MCF 10A (cell line): ENCODE measurements around the gene PARP4. TPM values are rescaled to one million over a fixed set of nuclear protein-coding genes. Genes with fewer than 3 reads are reported as not detected.

Experiments used
- BruUV-seq: library from RNA; stranded (reverse); fragments of 400-500 nt; replicated peaks from 2 replicates; lab custom pipeline; 2021; lab: Mats Ljungman, UMichigan
- CTCF ChIA-PET: fragments of 300-600 bp; sonication (Branson Sonifier 250); formaldehyde crosslinking; extraction: SDS; loops from one replicate; lab custom pipeline; 2021; ENCODE audit warnings: antibody characterized with exemption, inconsistent platforms; lab: Yijun Ruan, JAX
- POLR2A ChIA-PET: fragments of 300-600, 350-650 bp; sonication (Branson Sonifier 250); formaldehyde crosslinking; extraction: SDS; loops from one replicate; lab custom pipeline; 2020; ENCODE audit warnings: antibody characterized with exemption, inconsistent platforms; lab: Yijun Ruan, JAX
- DNase-seq: peaks from one replicate; pipeline ENCODE4 v3.0.0-alpha.2; 2018; ENCODE audit not compliant: unreplicated experiment
- H3K27ac Mint-ChIP-seq: one replicate; pipeline ENCODE4 v1.8.0; 2022; ENCODE audit warnings: mild to moderate bottlenecking, low read depth, mixed read lengths; ENCODE audit not compliant: unreplicated experiment
- H3K27me3 Mint-ChIP-seq: one replicate; pipeline ENCODE4 v1.8.0; 2022; ENCODE audit warnings: mixed read lengths; ENCODE audit not compliant: insufficient read depth, unreplicated experiment
- H3K36me3 Mint-ChIP-seq: one replicate; pipeline ENCODE4 v1.8.0; 2022; ENCODE audit warnings: mild to moderate bottlenecking, moderate library complexity, mixed read lengths; ENCODE audit not compliant: insufficient read depth, unreplicated experiment
- H3K4me1 Mint-ChIP-seq: one replicate; pipeline ENCODE4 v1.8.0; 2022; ENCODE audit warnings: mixed read lengths; ENCODE audit not compliant: insufficient read depth, unreplicated experiment
- H3K4me3 Mint-ChIP-seq: one replicate; pipeline ENCODE4 v1.8.0; 2022; ENCODE audit warnings: mild to moderate bottlenecking, moderate library complexity, mixed read lengths; ENCODE audit not compliant: unreplicated experiment
- H3K9me3 Mint-ChIP-seq: one replicate; pipeline ENCODE4 v1.8.0; 2022; ENCODE audit warnings: mixed read lengths; ENCODE audit not compliant: unreplicated experiment
- intact Hi-C: fragments of 100-400 bp; cut with micrococcal nuclease; formaldehyde crosslinking; loops from 2 replicates; pipeline ENCODE4 v1.14.1; 2022
- total RNA-seq: library from RNA; stranded (reverse); gene quantifications from 2 replicates; pipeline ENCODE4 v1.2.3, GENCODE V29; 2022
- TF ChIP-seq, protein P1 (sequence below): fragments of 200-600 bp; IDR thresholded peaks from one replicate; pipeline ENCODE4 v1.8.0; 2022; ENCODE audit warnings: antibody characterized with exemption, mild to moderate bottlenecking; ENCODE audit not compliant: unreplicated experiment

PARP4 gene
- total RNA-seq, 1 experiment from 2014 or later, result 30.9 TPM

DNA sequence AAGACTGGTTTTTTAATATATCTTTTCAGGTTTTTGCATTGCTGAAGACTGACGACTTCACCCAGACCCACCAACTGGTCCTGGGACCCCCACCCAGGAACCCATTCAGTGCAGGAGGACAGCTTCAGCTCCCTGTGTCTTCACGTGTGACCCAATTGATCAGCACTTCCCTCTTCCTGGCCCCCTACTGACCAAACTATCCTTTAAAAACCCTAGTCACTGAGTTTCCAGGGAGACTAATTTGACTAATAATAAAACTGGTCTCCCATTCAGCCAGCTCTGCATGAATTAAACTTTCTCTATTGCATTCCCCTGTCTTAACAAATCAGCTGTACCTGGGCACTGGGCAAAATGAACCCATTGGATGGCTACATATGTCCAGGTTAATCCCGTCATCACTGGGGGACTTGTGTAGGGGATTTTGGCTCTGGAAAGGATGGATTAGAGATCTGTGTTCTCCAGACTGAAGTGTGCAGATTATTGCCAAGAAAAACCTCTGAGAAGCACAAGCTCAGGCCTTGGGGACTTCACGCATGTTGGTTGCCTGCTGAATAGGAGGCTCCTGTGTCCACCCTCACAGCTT lies 16.3 kb upstream of the PARP4 start:
- Mint-ChIP-seq H3K27me3 (peaks cover 32% of the 10 kb centered on the region), H3K36me3 (no peaks in the 10 kb centered on the region), H3K4me3 (no peak overlapping the region), H3K9me3 (no peaks in the 10 kb centered on the region), H3K4me1 (no peaks in the 10 kb centered on the region), H3K27ac (no peak overlapping the region)
- TF ChIP-seq, protein P1, sequence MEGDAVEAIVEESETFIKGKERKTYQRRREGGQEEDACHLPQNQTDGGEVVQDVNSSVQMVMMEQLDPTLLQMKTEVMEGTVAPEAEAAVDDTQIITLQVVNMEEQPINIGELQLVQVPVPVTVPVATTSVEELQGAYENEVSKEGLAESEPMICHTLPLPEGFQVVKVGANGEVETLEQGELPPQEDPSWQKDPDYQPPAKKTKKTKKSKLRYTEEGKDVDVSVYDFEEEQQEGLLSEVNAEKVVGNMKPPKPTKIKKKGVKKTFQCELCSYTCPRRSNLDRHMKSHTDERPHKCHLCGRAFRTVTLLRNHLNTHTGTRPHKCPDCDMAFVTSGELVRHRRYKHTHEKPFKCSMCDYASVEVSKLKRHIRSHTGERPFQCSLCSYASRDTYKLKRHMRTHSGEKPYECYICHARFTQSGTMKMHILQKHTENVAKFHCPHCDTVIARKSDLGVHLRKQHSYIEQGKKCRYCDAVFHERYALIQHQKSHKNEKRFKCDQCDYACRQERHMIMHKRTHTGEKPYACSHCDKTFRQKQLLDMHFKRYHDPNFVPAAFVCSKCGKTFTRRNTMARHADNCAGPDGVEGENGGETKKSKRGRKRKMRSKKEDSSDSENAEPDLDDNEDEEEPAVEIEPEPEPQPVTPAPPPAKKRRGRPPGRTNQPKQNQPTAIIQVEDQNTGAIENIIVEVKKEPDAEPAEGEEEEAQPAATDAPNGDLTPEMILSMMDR, result no peak
- POLR2A ChIA-PET, result interaction anchor here (0.7 kb wide), 2 partner anchors 12 to 16 kb away, joined by 3 read pairs; partner anchors contain the start of gene PARP4
- no TSS peak for BruUV-seq
- DNase-seq, result no peak
- CTCF ChIA-PET, result interaction anchor here (0.5 kb wide), 1 partner anchor 47 kb away, joined by 3 read pairs; no protein-coding TSS in a partner anchor
- intact Hi-C loops, result no loop called here

DNA sequence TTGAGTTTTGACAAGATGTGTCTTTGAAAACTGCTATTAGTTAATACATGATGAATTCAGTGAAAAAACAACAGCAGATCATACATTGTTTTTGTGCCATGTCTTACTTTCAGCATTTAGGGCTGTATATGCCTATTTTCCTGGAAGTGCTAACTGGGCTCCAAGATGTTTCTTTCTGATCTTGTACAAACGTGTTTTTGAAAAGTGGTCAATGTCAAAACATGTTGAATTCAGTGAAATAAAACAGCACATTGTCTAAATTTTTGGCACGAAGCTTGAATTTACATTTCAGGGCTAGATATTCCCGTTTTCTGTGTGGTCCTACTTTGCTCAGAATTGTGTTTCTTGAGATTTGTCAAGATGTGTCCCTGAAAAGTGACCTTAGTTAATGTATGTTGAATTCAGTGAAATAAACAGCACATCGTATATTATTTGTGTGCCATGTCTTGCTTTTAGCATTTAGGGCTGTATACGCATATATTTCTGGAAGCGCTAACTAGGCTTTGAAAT lies 14.7 kb upstream of the PARP4 start:
- intact Hi-C loops, result no loop called here
- peaks cover 30% of the 10 kb centered on the region for H3K27me3 Mint-ChIP-seq
- DNase-seq, result no peak
- POLR2A ChIA-PET, result interaction anchor here (2.3 kb wide), 1 partner anchor 14 kb away, joined by 7 read pairs; the partner anchor contains the start of gene PARP4
- H3K27ac Mint-ChIP-seq, result no peak overlapping the region
- H3K4me3 Mint-ChIP-seq, result no peak overlapping the region
- H3K36me3 Mint-ChIP-seq, result no peaks in the 10 kb centered on the region
- no peaks in the 10 kb centered on the region for H3K9me3 Mint-ChIP-seq
- CTCF ChIA-PET, result no interaction called here
- H3K4me1 Mint-ChIP-seq, result no peaks in the 10 kb centered on the region
- TF ChIP-seq, protein P1, result no peak
- no TSS peak for BruUV-seq

DNA sequence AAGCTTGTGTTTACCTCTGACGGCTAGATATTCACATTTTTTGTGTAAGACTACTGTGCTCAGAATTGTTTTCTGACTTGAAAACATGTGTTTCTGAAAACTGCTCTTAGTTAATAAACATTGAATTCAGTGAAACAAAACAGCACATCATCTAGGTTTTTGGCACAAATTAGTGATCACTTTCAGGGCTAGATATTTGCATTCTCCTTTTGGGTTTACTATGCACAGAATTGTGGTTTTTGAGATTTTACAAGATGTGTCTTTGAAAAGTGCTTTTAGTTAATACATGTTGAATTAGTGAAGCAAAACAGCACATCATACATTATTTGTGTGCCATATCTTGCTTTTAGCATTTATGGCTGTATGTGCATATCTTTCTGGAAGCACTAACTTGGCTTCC lies 8.2 kb upstream of the PARP4 start:
- intact Hi-C loops, result no loop called here
- Mint-ChIP-seq H3K4me1 (no peaks in the 10 kb centered on the region), H3K4me3 (no peak overlapping the region), H3K36me3 (no peaks in the 10 kb centered on the region), H3K27me3 (no peaks in the 10 kb centered on the region), H3K27ac (no peak overlapping the region), H3K9me3 (no peaks in the 10 kb centered on the region)
- ChIA-PET CTCF (no interaction called here), POLR2A (interaction anchor here (0.7 to 0.9 kb wide), 2 partner anchors 7 to 9 kb away, joined by 3 read pairs; no protein-coding TSS in a partner anchor)
- TF ChIP-seq, protein P1, result no peak
- DNase-seq, result no peak
- BruUV-seq, result no TSS peak

DNA sequence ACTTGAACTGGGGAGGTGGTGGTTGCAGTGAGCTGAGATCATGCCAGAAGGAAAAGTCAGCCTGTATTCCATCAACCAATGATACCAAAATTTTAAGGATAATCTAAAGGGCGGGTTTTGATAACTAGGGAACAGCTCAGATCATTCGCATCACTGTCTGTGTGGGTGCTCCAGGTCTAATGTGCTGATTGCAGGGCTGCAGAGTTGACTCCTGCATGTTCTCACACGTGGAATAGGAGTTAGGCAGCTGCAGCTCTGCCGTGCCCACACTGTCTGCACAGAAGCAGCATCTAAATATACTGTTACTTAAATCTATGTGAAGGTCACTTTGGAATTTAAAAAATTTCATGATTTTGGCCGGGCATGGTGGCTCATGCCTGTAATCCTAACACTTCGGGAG lies 4.3 kb upstream of the PARP4 start:
- ChIA-PET POLR2A (no interaction called here), CTCF (interaction anchor here (0.7 kb wide), 1 partner anchor 862 kb away, joined by 6 read pairs; no protein-coding TSS in a partner anchor)
- Mint-ChIP-seq H3K4me3 (no peak overlapping the region), H3K27me3 (no peaks in the 10 kb centered on the region), H3K4me1 (peaks cover 11% of the 10 kb centered on the region), H3K9me3 (no peaks in the 10 kb centered on the region), H3K36me3 (no peaks in the 10 kb centered on the region), H3K27ac (no peak overlapping the region)
- no TSS peak for BruUV-seq
- TF ChIP-seq, protein P1, result no peak
- intact Hi-C loops, result no loop called here
- no peak for DNase-seq
